HepG2 (cell line): ENCODE measurements around the gene PFDN2. TPM values are rescaled to one million over a fixed set of nuclear protein-coding genes. Genes with fewer than 3 reads are reported as not detected.
A peak's percentile ranks its signal among the peaks of the same experiment; 100 is the strongest.

Experiments used
- ATAC-seq: fragments of 200-7000 bp; cut with Tn5 transposase; 3 replicates; pipeline ENCODE4 v1.9.1; 2020; ENCODE audit warnings: mild to moderate bottlenecking, moderate library complexity
- BruUV-seq: library from RNA; stranded (reverse); fragments of 400-500 nt; replicated peaks from 2 replicates; lab custom pipeline; 2021; lab: Mats Ljungman, UMichigan
- CTCF ChIA-PET: fragments of 300-600 bp; formaldehyde crosslinking; extraction: SDS; loops from one replicate; lab custom pipeline; 2021; ENCODE audit warnings: low total read pairs, inconsistent platforms, low intra/inter-chr PET ratio; lab: Yijun Ruan, JAX
- POLR2A ChIA-PET: fragments of 350-600 bp; sonication (Branson Sonifier 250); formaldehyde crosslinking; loops from one replicate; lab custom pipeline; 2020; ENCODE audit warnings: antibody characterized with exemption, inconsistent platforms; lab: Yijun Ruan, JAX
- DNase-seq: peaks from one replicate; pipeline ENCODE4 v3.0.0-alpha.2; 2015; ENCODE audit warnings: low spot score
- FAIRE-seq: peaks from 3 replicates; lab custom pipeline; 2011; peaks lifted over from hg19 to GRCh38; lab: Jason Lieb, UNC
- H2AFZ ChIP-seq: one replicate; pipeline ENCODE4 v1.6.1; 2011; ENCODE audit warnings: low read length, inconsistent platforms
- H3K27ac ChIP-seq: fragments of 300-600 bp; 3 replicates; pipeline ENCODE4 v1.8.0; 2011; ENCODE audit warnings: mixed run types, mild to moderate bottlenecking, mixed read lengths, low read length, inconsistent platforms; ENCODE audit not compliant: insufficient read depth; ENCODE audit errors: extremely low read length
- H3K27me3 ChIP-seq, 2 experiments: fragments of 200-600 bp in 1 of 2; 2 replicates in 1 of 2; 3 replicates in 1 of 2; pipeline versions ENCODE4 v1.6.0 to v1.8.0; 2011; ENCODE audit warnings: low read length in 2 of 2, mild to moderate bottlenecking in 2 of 2, moderate library complexity in 2 of 2, inconsistent platforms in 1 of 2; ENCODE audit not compliant: insufficient read depth in 2 of 2, control insufficient read depth in 1 of 2
- H3K36me3 ChIP-seq, 2 experiments: fragments of 200-600 bp in 1 of 2; replicated peaks in 1 of 2; 2 replicates in 1 of 2; 3 replicates in 1 of 2; pipeline versions ENCODE4 v1.5.1 to v1.8.0; 2011; ENCODE audit warnings: low read length in 2 of 2, inconsistent platforms in 1 of 2; ENCODE audit not compliant: insufficient read depth in 2 of 2, control insufficient read depth in 1 of 2
- H3K4me1 ChIP-seq: 2 replicates; pipeline ENCODE4 v1.5.1; 2012; ENCODE audit warnings: low read length, inconsistent platforms; ENCODE audit not compliant: insufficient read depth
- H3K4me2 ChIP-seq: 2 replicates; pipeline ENCODE4 v1.6.0; 2011; ENCODE audit warnings: low read depth, low read length, inconsistent platforms
- H3K4me3 ChIP-seq, 3 experiments: fragments of 200-600 bp in 1 of 3; sonication (generic), shearing (Covaris generic) in 1 of 3; replicated peaks in 1 of 3; 2 replicates each; pipeline ENCODE4 v1.5.1; 2011 to 2016; ENCODE audit warnings: low read length in 3 of 3, inconsistent platforms in 2 of 3, low read depth in 2 of 3, mild to moderate bottlenecking in 2 of 3, control low read depth in 1 of 3, mixed read lengths in 1 of 3; ENCODE audit not compliant: insufficient read depth in 1 of 3
- H3K79me2 ChIP-seq: one replicate; pipeline ENCODE4 v1.6.1; 2011; ENCODE audit warnings: low read length, inconsistent platforms; ENCODE audit not compliant: insufficient read depth
- H3K9ac ChIP-seq: 2 replicates; pipeline ENCODE4 v1.6.0; 2011; ENCODE audit warnings: mild to moderate bottlenecking, low read depth, low read length, inconsistent platforms; ENCODE audit not compliant: insufficient read depth
- H3K9me3 ChIP-seq: 2 replicates; pipeline ENCODE4 v1.5.1; 2012; ENCODE audit warnings: mild to moderate bottlenecking, low read length
- H4K20me1 ChIP-seq: 2 replicates; pipeline ENCODE4 v1.6.0; 2011; ENCODE audit warnings: inconsistent platforms, mild to moderate bottlenecking, low read length, moderate library complexity; ENCODE audit not compliant: insufficient read depth
- CBFB ChIP-seq: sonication (generic); formaldehyde crosslinking; IDR thresholded peaks from 2 replicates; pipeline ENCODE4 v1.4.0; 2020; ENCODE audit warnings: missing genetic modification reagents
- HIVEP1 ChIP-seq: sonication (generic); formaldehyde crosslinking; IDR thresholded peaks from 2 replicates; pipeline ENCODE4 v1.4.0; 2020; ENCODE audit warnings: mild to moderate bottlenecking, missing genetic modification reagents
- MED13 ChIP-seq: sonication (generic); formaldehyde crosslinking; IDR thresholded peaks from 2 replicates; pipeline ENCODE4 v1.5.0; 2020; ENCODE audit warnings: missing genetic modification reagents
- TARDBP ChIP-seq: sonication (generic); formaldehyde crosslinking; IDR thresholded peaks from 2 replicates; pipeline ENCODE4 v1.8.0; 2022; ENCODE audit warnings: mild to moderate bottlenecking, missing genetic modification reagents
- TCF7 ChIP-seq: sonication (generic); IDR thresholded peaks from 2 replicates; pipeline ENCODE4 v1.6.1; 2016; ENCODE audit warnings: antibody characterized with exemption, low read depth
- TEAD3 ChIP-seq: optimal IDR thresholded peaks from 2 replicates; pipeline ENCODE3; 2016; ENCODE audit warnings: borderline replicate concordance
- ZFP36 ChIP-seq: fragments of 150-350 bp; IDR thresholded peaks from 2 replicates; pipeline ENCODE4 v1.6.1; 2018; ENCODE audit warnings: borderline replicate concordance, low read length, low read depth; ENCODE audit not compliant: partially characterized antibody
- ZMYM2 ChIP-seq: sonication (generic); formaldehyde crosslinking; IDR thresholded peaks from 2 replicates; pipeline ENCODE4 v1.8.0; 2022; ENCODE audit warnings: mild to moderate bottlenecking, missing genetic modification reagents
- ZNF280D ChIP-seq: sonication (generic); formaldehyde crosslinking; IDR thresholded peaks from 2 replicates; pipeline ENCODE4 v1.5.1; 2020; ENCODE audit warnings: mild to moderate bottlenecking, missing genetic modification reagents
- ZNF331 ChIP-seq: sonication (generic); formaldehyde crosslinking; IDR thresholded peaks from 2 replicates; pipeline ENCODE4 v1.4.0; 2020; ENCODE audit warnings: missing genetic modification reagents
- ZSCAN25 ChIP-seq: sonication (generic); formaldehyde crosslinking; IDR thresholded peaks from 2 replicates; pipeline ENCODE4 v1.8.0; 2022; ENCODE audit warnings: mild to moderate bottlenecking, missing genetic modification reagents
- WGBS: methylation state at CpG from one replicate; pipeline ENCODE4 v1.1.6; 2017; ENCODE audit warnings: low lambda C conversion rate; 5-methylcytosine and 5-hydroxymethylcytosine counted together
- in situ Hi-C: cut with HindIII; loops from 2 replicates; pipeline ENCODE4 v1.10.0; 2017; ENCODE audit warnings: low pct_unique_long_range_greater_than_20kb; ENCODE audit not compliant: extremely low pct_ligation_motif_present
- intact Hi-C: fragments of 100-400 bp; cut with micrococcal nuclease; formaldehyde crosslinking; loops from one replicate; pipeline ENCODE4 v1.10.0; 2022; ENCODE audit not compliant: unreplicated experiment
- polyA plus RNA-seq, 8 experiments: library from polyadenylated mRNA; depleted of rRNA in 3 of 8; stranded (reverse) in 7 of 8; unstranded in 1 of 8; fragments of >200 nt; fragmentation: Illumina TruSeq in 4 of 8; extraction: Trizol in 4 of 8; gene quantifications; 2 replicates each; pipeline versions ENCODE4 v1.2.1 to v1.2.3, GENCODE V29; 2011 to 2016; ENCODE audit warnings: low read depth in 4 of 8, missing spikeins in 1 of 8, mixed read lengths in 1 of 8; ENCODE audit not compliant: insufficient read depth in 1 of 8
- total RNA-seq, 5 experiments: library from RNA; depleted of rRNA; stranded (reverse); fragments of >200 nt; fragmentation: Illumina TruSeq; extraction: Trizol; gene quantifications; 2 replicates each; pipeline ENCODE4 v1.2.3, GENCODE V29; 2016; ENCODE audit warnings: low read depth in 1 of 5
- TF ChIP-seq, protein P1 (sequence below): IDR thresholded peaks from 2 replicates; pipeline ENCODE4 v1.6.1; 2016; ENCODE audit warnings: low read depth, borderline replicate concordance
- TF ChIP-seq, protein P2 (sequence below): sonication (generic); formaldehyde crosslinking; IDR thresholded peaks from 2 replicates; pipeline ENCODE4 v1.5.1; 2020; ENCODE audit warnings: missing genetic modification reagents, mild to moderate bottlenecking, borderline replicate concordance
- TF ChIP-seq, protein P3 (sequence below): sonication (generic); formaldehyde crosslinking; IDR thresholded peaks from 2 replicates; pipeline ENCODE4 v1.4.0; 2020; ENCODE audit warnings: mild to moderate bottlenecking, missing genetic modification reagents
- TF ChIP-seq, protein P4 (sequence below): fragments of 450-650 bp; IDR thresholded peaks from 2 replicates; pipeline ENCODE4 v1.6.1; 2016

The PFDN2 gene
- total and polyA plus RNA-seq, 2 of the 13 experiments (the other 11 are each of a cell fraction or from before 2014, with no cell fraction given): 62.6 to 63.6 TPM

DNA sequence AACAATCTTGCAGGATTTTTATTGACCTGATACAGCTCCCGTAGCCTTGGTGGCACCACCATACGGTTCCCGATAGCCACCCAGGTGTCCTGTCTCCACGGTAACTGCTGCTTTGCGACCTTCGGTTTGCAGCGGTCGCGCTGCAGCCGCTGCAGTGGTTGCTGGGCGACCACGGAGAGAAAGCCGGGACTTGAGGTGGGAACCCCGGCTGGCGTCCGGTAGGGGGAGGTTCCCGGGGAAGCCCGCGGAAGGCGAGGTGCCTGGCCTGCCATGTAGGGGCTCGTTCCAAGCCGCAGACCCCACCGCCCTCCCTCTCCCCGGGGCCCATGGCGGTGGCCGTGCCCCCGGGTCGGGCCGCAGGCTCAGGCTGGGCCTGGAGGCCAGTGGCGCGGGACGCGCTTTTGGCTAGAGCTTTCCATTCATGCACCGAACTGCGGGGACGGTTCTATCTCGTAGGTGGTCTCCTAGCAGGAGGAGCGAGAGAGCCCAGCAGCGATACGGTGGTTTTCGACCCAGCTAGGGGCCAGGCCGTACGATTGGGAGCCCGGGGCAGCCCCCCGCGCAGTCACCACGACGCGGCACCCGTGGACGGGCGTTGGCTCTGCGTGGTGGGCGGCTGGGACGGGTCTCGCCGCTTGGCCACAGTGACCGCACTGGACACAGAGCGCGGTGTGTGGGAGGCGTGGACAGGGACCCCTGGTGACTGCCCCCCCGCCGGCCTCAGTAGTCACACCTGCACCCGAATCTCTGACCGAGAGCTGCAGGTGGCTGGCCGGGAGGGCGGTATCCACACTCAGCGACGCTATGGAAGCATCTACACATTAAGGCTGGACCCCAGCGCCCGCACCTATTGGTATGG, 19.4 kb downstream of the PFDN2 start, which contains the start of gene KLHDC9:
TSS of gene KLHDC9 (plus strand) at position 152 of the 859 bp plus-strand sequence. CDS start at position 327, 175 bp downstream.
- FAIRE-seq: peak; percentile 91
- Histone ChIP-seq H3K4me1 (peaks cover 7% of the 10 kb centered on the region), H4K20me1 (no peaks in the 10 kb centered on the region), H3K27me3 (peaks cover 0 to 3% of the 10 kb centered on the region in 2 experiments; a peak in 1 of 5 replicates), H3K9me3 (no peaks in the 10 kb centered on the region), H3K36me3 (peaks cover 6 to 20% of the 10 kb centered on the region in 2 experiments), H3K27ac (peak within 1 kb of the TSS; percentile 41), H2AFZ (no peak within 1 kb of the TSS), H3K9ac (peak within 1 kb of the TSS; percentile 75), H3K4me2 (peak within 1 kb of the TSS; percentile 89), H3K4me3 (peak within 1 kb of the TSS; percentile 60 to 90 (median 87)), H3K79me2 (no peaks in the 10 kb centered on the region)
- peak; percentile 87 for DNase-seq
- 47% methylated on average over 3 of the region's 71 CpGs for WGBS
- POLR2A ChIA-PET: interaction anchor here (0.6 to 2.5 kb wide), 6 partner anchors 14 to 77 kb away, joined by 3 to 11 read pairs (median 4); partner anchors contain the start of genes DEDD, F11R, NIT1 and PFDN2
- in situ Hi-C loops (loop anchor here (10.0 kb wide), 1 partner anchor 104 kb away; no protein-coding TSS in a partner anchor), intact Hi-C loops (no loop called here)
- ATAC-seq: peak; percentile 93
- no TSS peak for BruUV-seq
- CTCF ChIA-PET: interaction anchor here (1.6 to 3.3 kb wide), 3 partner anchors 25 to 101 kb away, joined by 8 to 50 read pairs (median 16); no protein-coding TSS in a partner anchor
- TF ChIP-seq, protein P1, sequence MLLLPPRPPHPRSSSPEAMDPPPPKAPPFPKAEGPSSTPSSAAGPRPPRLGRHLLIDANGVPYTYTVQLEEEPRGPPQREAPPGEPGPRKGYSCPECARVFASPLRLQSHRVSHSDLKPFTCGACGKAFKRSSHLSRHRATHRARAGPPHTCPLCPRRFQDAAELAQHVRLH (CRISPR knock-in tag): 0 out of 2 replicates have a peak, but pooled peaks have one; percentile 50
- TF ChIP-seq, protein P2, sequence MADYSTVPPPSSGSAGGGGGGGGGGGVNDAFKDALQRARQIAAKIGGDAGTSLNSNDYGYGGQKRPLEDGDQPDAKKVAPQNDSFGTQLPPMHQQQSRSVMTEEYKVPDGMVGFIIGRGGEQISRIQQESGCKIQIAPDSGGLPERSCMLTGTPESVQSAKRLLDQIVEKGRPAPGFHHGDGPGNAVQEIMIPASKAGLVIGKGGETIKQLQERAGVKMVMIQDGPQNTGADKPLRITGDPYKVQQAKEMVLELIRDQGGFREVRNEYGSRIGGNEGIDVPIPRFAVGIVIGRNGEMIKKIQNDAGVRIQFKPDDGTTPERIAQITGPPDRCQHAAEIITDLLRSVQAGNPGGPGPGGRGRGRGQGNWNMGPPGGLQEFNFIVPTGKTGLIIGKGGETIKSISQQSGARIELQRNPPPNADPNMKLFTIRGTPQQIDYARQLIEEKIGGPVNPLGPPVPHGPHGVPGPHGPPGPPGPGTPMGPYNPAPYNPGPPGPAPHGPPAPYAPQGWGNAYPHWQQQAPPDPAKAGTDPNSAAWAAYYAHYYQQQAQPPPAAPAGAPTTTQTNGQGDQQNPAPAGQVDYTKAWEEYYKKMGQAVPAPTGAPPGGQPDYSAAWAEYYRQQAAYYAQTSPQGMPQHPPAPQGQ: 0 out of 2 replicates have a peak, but pooled peaks have one; percentile 14
- TF ChIP-seq, protein P3, sequence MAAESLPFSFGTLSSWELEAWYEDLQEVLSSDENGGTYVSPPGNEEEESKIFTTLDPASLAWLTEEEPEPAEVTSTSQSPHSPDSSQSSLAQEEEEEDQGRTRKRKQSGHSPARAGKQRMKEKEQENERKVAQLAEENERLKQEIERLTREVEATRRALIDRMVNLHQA (CRISPR knock-in tag): no peak
- TF ChIP-seq ZMYM2 (CRISPR knock-in tag): 0 out of 2 replicates have a peak, but pooled peaks have one; percentile 11
- TF ChIP-seq CBFB (CRISPR knock-in tag): no peak
- peak; percentile 31; the same call in 1 of the 2 replicates for TF ChIP-seq ZNF331
- TF ChIP-seq ZFP36: no peak
- peak; percentile 48; the same call in 1 of the 2 replicates for TF ChIP-seq ZSCAN25 (CRISPR knock-in tag)
- TF ChIP-seq TCF7: no peak
- TF ChIP-seq TEAD3 (CRISPR knock-in tag): peak; percentile 18
- no peak for TF ChIP-seq TARDBP
- no peak; the same call in 1 of the 2 replicates for TF ChIP-seq ZNF280D (CRISPR knock-in tag)
- TF ChIP-seq, protein P4, sequence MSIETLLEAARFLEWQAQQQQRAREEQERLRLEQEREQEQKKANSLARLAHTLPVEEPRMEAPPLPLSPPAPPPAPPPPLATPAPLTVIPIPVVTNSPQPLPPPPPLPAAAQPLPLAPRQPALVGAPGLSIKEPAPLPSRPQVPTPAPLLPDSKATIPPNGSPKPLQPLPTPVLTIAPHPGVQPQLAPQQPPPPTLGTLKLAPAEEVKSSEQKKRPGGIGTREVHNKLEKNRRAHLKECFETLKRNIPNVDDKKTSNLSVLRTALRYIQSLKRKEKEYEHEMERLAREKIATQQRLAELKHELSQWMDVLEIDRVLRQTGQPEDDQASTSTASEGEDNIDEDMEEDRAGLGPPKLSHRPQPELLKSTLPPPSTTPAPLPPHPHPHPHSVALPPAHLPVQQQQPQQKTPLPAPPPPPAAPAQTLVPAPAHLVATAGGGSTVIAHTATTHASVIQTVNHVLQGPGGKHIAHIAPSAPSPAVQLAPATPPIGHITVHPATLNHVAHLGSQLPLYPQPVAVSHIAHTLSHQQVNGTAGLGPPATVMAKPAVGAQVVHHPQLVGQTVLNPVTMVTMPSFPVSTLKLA: no peak
- peak; percentile 99 for TF ChIP-seq HIVEP1 (CRISPR knock-in tag)
- no peak for TF ChIP-seq MED13 (CRISPR knock-in tag)
